Middle frontal gyrus (tissue), 1 donor: Measurements from ENCODE around the gene CBLN3.

ENCODE experiments used
- DNase-seq: peaks from one replicate; pipeline ENCODE4 v3.0.0-alpha.2; 2015; ENCODE audit warnings: low spot score; ENCODE audit errors: extremely low spot score

Gene CBLN3

GRCh38 chr14:24426912-24427536 lies 2.4 kb downstream of the CBLN3 start:
- DNase-seq: no peak

- no peak for DNase-seq
Observed at GRCh38 chr14:24426150-24426911, 3.1 kb downstream of the CBLN3 start.

DNA sequence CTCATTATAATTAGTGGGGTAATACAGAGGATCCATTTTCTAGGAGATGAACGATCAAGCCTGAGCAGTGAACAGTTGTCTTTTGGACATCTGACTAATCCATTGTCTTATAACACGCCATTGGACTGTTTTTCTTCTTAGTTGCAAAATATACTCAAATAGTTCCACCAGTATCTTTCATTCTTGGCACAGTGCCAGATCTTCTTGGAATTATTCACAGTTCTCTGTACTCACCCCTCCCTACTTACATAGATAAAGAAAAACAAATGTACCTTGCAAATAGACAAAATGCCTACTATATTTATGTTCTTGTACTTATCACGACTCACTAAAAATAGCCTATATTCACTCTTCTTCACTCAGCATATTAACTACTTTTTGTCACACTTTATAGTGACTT lies 3.8 kb downstream of the CBLN3 start:
- no peak for DNase-seq

GRCh38 chr14:24422694-24423601 lies 6.5 kb downstream of the CBLN3 start:
- DNase-seq: no peak

GRCh38 chr14:24422261-24422660 lies 7.2 kb downstream of the CBLN3 start:
- no peak for DNase-seq

DNA sequence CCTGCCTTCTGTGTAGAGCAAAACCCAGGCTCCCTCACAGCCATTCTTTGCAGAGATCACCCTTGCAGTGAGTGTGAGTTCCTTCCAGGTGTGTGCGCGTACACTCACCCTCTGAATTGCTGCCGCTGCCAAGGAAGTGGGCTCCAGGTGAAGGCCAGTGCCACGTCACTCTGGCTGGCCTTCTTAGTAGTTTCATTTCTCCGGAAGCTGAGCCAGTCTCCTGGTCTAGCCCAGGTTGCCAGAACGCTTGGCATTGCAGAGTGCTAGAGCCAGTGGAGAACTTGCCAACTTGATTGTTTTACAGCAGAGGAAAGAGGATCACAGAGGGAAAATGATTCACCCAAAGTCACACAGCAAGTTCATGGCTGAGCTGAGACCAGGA lies 11.0 kb downstream of the CBLN3 start:
- no peak for DNase-seq

DNA sequence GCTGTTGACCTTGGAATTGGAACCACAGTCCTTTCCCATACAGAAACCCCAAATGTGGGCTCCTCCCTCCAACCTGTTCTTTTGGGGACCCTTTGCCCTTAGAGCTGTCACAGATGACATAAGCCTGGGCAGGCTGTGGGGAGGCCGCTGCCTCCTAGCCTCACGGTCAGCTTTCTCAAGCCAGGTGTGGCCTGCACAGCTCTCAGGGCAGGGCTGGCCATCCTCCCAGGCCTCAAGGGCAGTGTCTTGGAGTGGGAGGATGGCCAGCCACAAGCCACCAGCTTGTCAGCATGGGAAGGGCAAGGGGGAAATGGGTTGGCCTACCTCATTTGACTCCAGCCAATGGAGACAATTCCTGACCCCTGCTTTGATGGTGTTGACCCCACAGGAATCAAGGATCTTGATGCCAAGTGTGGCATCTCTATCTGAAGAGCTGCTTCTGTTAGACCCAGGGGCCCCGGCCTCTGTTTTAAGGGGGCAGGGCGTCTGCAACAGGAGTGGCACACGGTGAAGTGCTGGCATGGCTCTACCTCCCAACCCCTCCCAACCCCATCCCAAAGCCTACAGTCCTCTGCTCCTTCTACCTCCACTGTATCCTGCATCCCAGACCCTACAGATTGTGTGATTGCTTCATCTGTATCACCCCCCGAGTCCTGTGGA lies 11.5 kb downstream of the CBLN3 start:
- DNase-seq: no peak

DNA sequence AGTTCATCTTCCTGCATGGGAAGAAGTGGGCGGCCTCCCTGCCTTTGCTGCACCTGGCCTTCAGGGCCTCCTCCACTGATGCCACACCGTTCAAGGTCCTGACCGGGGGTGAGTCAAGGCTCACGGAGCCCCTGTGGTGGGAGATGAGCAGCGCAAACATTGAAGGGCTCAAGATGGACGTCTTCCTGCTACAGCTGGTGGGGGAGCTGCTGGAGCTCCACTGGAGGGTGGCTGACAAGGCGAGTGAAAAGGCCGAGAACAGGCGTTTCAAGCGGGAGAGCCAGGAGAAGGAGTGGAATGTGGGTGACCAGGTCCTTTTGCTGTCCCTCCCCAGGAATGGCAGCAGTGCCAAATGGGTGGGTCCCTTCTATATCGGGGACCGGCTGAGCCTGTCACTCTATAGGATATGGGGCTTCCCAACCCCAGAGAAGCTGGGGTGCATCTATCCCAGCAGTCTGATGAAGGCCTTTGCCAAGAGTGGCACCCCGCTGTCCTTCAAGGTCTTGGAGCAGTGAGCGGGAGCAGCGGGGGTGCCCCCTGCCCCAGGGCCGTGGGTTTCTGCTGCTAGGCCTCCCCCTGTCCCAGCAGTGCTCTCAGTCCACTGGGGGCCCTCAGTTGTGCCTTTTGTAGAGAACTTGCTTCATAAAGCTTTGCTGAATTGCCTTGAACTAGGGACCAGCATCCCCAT lies 12.4 kb downstream of the CBLN3 start:
- no peak for DNase-seq

- no peak for DNase-seq
Observed at GRCh38 chr14:24416254-24416931, 13.1 kb downstream of the CBLN3 start.

- DNase-seq: no peak
Observed at GRCh38 chr14:24415421-24416253, 13.8 kb downstream of the CBLN3 start.

DNA sequence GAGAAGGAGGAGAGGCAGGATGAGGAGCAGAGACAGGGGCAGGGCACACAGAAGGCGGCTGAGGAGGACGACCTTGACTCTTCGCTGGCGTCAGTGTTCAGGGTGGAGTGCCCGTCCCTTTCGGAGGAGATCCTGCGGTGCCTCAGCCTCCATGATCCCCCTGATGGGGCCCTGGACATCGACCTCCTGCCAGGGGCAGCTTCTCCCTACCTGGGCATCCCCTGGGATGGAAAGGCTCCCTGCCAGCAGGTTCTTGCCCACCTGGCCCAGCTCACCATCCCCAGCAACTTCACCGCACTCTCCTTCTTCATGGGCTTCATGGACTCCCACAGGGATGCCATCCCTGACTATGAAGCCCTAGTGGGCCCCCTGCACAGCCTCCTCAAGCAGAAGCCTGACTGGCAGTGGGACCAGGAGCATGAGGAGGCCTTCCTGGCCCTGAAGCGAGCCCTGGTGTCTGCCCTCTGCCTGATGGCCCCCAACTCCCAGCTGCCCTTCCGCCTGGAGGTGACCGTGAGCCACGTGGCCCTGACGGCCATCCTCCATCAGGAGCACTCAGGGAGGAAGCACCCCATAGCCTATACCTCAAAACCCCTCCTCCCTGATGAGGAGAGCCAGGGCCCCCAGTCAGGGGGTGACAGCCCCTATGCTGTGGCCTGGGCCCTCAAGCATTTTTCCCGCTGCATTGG lies 14.6 kb downstream of the CBLN3 start:
- DNase-seq: no peak

- DNase-seq: no peak
Observed at GRCh38 chr14:24414077-24414476, 15.4 kb downstream of the CBLN3 start.

DNA sequence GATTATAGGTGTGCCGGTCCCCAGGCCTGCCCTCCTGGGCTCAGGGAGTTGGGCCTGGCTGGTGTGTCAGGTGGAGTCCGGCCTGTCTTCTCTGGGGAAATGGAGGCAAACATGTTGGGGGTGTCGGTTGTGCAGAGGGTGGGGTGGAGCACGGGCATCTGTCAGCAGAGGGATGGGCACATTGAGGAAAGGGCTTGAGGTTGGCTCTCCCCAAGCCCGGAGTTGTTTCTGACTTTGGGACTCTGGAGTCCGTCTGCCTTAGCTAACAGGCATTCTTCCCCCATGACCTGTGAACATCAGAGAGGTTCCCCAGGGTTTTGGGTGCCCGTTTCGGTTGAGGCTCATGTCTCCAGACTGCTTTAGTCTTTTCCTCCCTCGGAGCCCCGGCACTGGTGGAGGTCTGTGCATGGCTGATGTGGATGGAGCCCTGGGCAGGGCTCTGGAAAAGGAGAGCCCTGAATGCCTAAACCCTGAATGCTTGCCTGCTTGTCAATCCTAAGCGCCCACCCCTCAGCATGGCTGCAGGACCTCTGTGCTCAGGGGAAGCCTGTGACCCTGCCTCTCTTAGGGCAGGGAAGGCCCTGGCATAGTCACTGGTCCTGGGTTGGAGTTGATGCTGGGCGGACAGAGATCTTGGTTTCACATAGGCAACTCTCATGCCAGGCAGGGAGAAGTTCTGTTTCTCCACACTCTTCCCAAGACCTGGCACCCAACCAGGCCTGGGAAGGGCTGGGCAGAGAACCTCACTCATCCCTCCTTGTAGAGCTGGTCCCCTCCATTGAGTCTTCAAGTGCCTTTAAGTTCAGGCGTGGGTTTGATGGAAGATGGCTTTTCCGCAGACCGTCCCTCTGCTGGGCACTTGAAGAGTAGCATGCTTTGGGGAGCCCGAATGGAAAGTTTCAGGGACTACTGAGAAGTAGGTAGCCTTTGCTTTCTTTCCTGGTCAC lies 17.8 kb downstream of the CBLN3 start:
- no peak for DNase-seq

DNA sequence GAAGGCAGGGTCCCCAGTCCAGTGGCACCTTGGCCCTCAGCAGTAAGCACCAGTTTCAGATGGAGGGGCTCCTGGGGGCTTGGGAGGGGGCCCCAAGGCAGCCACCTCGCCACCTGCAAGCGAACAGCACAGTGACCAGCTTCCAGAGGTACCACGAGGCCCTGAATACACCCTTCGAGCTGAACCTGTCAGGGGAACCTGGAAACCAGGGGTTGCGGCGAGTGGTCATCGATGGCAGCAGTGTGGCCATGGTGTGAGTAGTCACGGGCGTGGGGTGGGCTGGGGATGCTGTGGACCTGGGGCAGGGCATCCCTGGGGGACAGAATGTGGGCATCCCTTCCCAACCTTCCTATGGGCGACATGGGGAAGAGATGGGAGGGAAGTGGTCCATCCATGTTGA lies 19.5 kb downstream of the CBLN3 start:
- no peak for DNase-seq

DNA sequence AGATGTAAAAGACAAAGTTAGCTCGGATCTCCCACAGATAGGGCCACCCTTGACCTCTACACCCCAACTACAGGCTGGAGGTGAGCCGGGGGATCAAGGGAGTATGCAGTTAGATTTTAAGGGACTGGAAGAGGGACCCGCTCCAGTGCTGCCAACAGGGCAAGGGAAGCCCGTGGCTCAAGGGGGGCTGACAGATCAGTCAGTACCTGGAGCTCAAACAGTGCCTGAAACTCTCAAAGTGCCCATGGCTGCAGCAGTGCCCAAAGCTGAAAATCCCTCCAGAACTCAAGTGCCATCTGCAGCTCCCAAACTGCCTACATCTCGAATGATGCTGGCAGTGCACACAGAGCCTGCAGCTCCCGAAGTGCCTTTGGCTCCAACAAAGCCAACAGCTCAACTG lies 20.3 kb downstream of the CBLN3 start:
- DNase-seq: no peak

DNA sequence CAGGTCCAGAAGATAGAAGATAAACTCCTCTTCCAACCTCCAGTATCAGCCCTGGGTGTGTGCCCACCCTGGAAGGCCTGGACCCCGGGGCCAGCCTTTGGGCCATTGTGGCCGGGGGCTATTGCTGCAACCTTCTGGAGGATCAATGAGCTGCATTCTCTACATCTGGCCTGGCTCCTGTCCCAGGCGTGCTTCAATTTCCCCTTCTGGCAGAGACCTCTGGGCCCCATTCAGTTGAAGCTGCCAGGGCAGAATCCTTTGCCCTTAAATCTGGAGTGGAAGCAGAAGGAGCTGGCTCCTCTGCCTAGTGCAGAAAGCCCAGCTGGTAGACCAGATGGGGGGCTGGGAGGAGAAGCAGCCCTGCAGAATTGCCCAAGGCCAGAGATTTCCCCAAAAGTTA lies 20.7 kb downstream of the CBLN3 start:
- DNase-seq: no peak

- DNase-seq: no peak
Observed at GRCh38 chr14:24407608-24408325, 21.7 kb downstream of the CBLN3 start.
